HepG2 (cell line): Measurements from ENCODE around the gene IWS1. TPM values are rescaled to one million over a fixed set of nuclear protein-coding genes. Genes with fewer than 3 reads are reported as not detected.

Source experiments
- HOXA7 ChIP-seq: sonication (generic); formaldehyde crosslinking; IDR thresholded peaks from 2 replicates; pipeline ENCODE4 v1.8.1; 2022; ENCODE audit warnings: mild to moderate bottlenecking, missing genetic modification reagents, moderate library complexity
- KDM3A ChIP-seq: IDR thresholded peaks from 2 replicates; pipeline ENCODE4 v1.6.1; 2018; ENCODE audit warnings: low read depth, missing compliant biosample characterization
- SIN3B ChIP-seq: fragments of 150-350 bp; IDR thresholded peaks from 2 replicates; pipeline ENCODE4 v1.6.1; 2014; ENCODE audit warnings: low read length
- SP5 ChIP-seq: IDR thresholded peaks from 2 replicates; pipeline ENCODE4 v1.6.1; 2016; ENCODE audit warnings: low read depth, borderline replicate concordance
- ZBTB8A ChIP-seq: sonication (generic); formaldehyde crosslinking; IDR thresholded peaks from 2 replicates; pipeline ENCODE4 v1.4.0; 2020; ENCODE audit warnings: mild to moderate bottlenecking, low read depth, missing genetic modification reagents, borderline replicate concordance
- ZNF367 ChIP-seq: sonication (generic); formaldehyde crosslinking; IDR thresholded peaks from 2 replicates; pipeline ENCODE4 v1.4.0; 2020; ENCODE audit warnings: missing genetic modification reagents, borderline replicate concordance
- ZNF446 ChIP-seq: sonication (generic); formaldehyde crosslinking; IDR thresholded peaks from 2 replicates; pipeline ENCODE4 v1.5.0; 2020; ENCODE audit warnings: mild to moderate bottlenecking, missing genetic modification reagents
- ZNF781 ChIP-seq: sonication (generic); formaldehyde crosslinking; IDR thresholded peaks from 2 replicates; pipeline ENCODE4 v1.5.1; 2020; ENCODE audit warnings: borderline replicate concordance, mild to moderate bottlenecking, missing genetic modification reagents; ENCODE audit errors: not compliant biosample characterization
- polyA plus RNA-seq, 8 experiments: library from polyadenylated mRNA; depleted of rRNA in 3 of 8; stranded (reverse) in 7 of 8; unstranded in 1 of 8; fragments of >200 nt; fragmentation: Illumina TruSeq in 4 of 8; extraction: Trizol in 4 of 8; gene quantifications; 2 replicates each; pipeline versions ENCODE4 v1.2.1 to v1.2.3, GENCODE V29; 2011 to 2016; ENCODE audit warnings: low read depth in 4 of 8, missing spikeins in 1 of 8, mixed read lengths in 1 of 8; ENCODE audit not compliant: insufficient read depth in 1 of 8
- total RNA-seq, 5 experiments: library from RNA; depleted of rRNA; stranded (reverse); fragments of >200 nt; fragmentation: Illumina TruSeq; extraction: Trizol; gene quantifications; 2 replicates each; pipeline ENCODE4 v1.2.3, GENCODE V29; 2016; ENCODE audit warnings: low read depth in 1 of 5
- TF ChIP-seq, protein P1 (sequence below): sonication (generic); formaldehyde crosslinking; conservative IDR thresholded peaks from 2 replicates; pipeline ENCODE4 v1.4.0; 2020; ENCODE audit warnings: mild to moderate bottlenecking, missing genetic modification reagents, moderate library complexity
- TF ChIP-seq, protein P2 (sequence below): sonication (generic); formaldehyde crosslinking; IDR thresholded peaks from 2 replicates; pipeline ENCODE4 v1.5.0; 2020; ENCODE audit warnings: mild to moderate bottlenecking, missing genetic modification reagents
- TF ChIP-seq, protein P3 (sequence below): sonication (generic); formaldehyde crosslinking; IDR thresholded peaks from 2 replicates; pipeline ENCODE4 v1.4.0; 2020; ENCODE audit warnings: missing genetic modification reagents
- TF ChIP-seq, protein P4 (sequence below): sonication (generic); formaldehyde crosslinking; IDR thresholded peaks from 2 replicates; pipeline ENCODE4 v1.4.0; 2020; ENCODE audit warnings: missing genetic modification reagents
- TF ChIP-seq, protein P5 (sequence below): sonication (generic); formaldehyde crosslinking; IDR thresholded peaks from 2 replicates; pipeline ENCODE4 v1.5.0; 2020; ENCODE audit warnings: mild to moderate bottlenecking, low read depth, missing genetic modification reagents, borderline replicate concordance

Gene IWS1
- total and polyA plus RNA-seq, 2 of the 13 experiments (the other 11 are each of a cell fraction or from before 2014, with no cell fraction given) = 28.9 to 62.3 TPM

DNA sequence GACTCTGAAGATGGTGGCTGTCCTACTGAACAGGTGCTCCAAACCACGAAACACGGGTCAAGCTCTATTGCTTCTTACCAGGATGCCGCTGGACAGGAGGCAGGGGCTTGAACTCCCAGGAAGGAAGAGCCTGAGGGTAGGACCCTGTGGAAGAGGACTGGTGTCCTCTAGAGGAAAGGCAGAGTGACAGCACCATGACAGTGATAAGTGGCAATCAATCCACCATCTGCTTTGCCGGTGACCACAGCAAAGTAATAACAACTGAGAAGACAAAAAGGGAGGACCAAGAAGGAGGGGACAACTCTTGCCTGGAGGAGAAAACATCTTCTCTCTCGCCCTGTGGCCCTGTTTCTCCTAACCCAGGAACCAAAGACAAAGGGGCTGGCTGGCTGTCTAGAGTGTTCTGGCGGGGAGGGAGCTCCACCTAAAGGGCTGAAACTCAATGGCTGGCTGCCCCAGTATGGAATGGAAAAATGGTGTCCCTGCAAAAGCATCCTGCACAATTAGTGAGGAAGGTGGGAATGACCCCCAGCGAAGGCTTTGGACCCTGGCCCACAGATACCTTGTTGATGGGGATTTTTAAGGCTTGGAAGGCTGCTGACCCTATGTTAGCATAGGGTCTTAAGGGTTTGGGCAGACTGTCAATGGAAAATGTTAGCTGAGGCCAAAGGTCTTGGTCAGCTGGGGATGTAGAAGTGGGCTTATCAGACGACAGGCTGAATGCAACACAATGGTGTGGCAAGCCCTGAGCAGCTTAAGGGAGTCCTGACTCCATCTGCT is 72.7 kb downstream of the IWS1 start (continued):
- TF ChIP-seq, protein P1, sequence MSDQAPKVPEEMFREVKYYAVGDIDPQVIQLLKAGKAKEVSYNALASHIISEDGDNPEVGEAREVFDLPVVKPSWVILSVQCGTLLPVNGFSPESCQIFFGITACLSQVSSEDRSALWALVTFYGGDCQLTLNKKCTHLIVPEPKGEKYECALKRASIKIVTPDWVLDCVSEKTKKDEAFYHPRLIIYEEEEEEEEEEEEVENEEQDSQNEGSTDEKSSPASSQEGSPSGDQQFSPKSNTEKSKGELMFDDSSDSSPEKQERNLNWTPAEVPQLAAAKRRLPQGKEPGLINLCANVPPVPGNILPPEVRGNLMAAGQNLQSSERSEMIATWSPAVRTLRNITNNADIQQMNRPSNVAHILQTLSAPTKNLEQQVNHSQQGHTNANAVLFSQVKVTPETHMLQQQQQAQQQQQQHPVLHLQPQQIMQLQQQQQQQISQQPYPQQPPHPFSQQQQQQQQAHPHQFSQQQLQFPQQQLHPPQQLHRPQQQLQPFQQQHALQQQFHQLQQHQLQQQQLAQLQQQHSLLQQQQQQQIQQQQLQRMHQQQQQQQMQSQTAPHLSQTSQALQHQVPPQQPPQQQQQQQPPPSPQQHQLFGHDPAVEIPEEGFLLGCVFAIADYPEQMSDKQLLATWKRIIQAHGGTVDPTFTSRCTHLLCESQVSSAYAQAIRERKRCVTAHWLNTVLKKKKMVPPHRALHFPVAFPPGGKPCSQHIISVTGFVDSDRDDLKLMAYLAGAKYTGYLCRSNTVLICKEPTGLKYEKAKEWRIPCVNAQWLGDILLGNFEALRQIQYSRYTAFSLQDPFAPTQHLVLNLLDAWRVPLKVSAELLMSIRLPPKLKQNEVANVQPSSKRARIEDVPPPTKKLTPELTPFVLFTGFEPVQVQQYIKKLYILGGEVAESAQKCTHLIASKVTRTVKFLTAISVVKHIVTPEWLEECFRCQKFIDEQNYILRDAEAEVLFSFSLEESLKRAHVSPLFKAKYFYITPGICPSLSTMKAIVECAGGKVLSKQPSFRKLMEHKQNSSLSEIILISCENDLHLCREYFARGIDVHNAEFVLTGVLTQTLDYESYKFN (CRISPR knock-in tag) = peak; percentile 70
- TF ChIP-seq SP5 (CRISPR knock-in tag) = 0 out of 2 replicates have a peak, but pooled peaks have one; percentile 25
- TF ChIP-seq KDM3A (CRISPR knock-in tag) = peak; percentile 76; the same call in 1 of the 2 replicates
- no peak for TF ChIP-seq ZNF446 (CRISPR knock-in tag)
- TF ChIP-seq, protein P2, sequence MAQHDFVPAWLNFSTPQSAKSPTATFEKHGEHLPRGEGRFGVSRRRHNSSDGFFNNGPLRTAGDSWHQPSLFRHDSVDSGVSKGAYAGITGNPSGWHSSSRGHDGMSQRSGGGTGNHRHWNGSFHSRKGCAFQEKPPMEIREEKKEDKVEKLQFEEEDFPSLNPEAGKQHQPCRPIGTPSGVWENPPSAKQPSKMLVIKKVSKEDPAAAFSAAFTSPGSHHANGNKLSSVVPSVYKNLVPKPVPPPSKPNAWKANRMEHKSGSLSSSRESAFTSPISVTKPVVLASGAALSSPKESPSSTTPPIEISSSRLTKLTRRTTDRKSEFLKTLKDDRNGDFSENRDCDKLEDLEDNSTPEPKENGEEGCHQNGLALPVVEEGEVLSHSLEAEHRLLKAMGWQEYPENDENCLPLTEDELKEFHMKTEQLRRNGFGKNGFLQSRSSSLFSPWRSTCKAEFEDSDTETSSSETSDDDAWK (CRISPR knock-in tag) = no peak
- TF ChIP-seq, protein P3, sequence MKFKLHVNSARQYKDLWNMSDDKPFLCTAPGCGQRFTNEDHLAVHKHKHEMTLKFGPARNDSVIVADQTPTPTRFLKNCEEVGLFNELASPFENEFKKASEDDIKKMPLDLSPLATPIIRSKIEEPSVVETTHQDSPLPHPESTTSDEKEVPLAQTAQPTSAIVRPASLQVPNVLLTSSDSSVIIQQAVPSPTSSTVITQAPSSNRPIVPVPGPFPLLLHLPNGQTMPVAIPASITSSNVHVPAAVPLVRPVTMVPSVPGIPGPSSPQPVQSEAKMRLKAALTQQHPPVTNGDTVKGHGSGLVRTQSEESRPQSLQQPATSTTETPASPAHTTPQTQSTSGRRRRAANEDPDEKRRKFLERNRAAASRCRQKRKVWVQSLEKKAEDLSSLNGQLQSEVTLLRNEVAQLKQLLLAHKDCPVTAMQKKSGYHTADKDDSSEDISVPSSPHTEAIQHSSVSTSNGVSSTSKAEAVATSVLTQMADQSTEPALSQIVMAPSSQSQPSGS (CRISPR knock-in tag) = no peak
- no peak for TF ChIP-seq HOXA7 (CRISPR knock-in tag)
- TF ChIP-seq ZBTB8A (CRISPR knock-in tag) = no peak
- 0 out of 2 replicates have a peak, but pooled peaks have one; percentile 30 for TF ChIP-seq SIN3B
- TF ChIP-seq, protein P4, sequence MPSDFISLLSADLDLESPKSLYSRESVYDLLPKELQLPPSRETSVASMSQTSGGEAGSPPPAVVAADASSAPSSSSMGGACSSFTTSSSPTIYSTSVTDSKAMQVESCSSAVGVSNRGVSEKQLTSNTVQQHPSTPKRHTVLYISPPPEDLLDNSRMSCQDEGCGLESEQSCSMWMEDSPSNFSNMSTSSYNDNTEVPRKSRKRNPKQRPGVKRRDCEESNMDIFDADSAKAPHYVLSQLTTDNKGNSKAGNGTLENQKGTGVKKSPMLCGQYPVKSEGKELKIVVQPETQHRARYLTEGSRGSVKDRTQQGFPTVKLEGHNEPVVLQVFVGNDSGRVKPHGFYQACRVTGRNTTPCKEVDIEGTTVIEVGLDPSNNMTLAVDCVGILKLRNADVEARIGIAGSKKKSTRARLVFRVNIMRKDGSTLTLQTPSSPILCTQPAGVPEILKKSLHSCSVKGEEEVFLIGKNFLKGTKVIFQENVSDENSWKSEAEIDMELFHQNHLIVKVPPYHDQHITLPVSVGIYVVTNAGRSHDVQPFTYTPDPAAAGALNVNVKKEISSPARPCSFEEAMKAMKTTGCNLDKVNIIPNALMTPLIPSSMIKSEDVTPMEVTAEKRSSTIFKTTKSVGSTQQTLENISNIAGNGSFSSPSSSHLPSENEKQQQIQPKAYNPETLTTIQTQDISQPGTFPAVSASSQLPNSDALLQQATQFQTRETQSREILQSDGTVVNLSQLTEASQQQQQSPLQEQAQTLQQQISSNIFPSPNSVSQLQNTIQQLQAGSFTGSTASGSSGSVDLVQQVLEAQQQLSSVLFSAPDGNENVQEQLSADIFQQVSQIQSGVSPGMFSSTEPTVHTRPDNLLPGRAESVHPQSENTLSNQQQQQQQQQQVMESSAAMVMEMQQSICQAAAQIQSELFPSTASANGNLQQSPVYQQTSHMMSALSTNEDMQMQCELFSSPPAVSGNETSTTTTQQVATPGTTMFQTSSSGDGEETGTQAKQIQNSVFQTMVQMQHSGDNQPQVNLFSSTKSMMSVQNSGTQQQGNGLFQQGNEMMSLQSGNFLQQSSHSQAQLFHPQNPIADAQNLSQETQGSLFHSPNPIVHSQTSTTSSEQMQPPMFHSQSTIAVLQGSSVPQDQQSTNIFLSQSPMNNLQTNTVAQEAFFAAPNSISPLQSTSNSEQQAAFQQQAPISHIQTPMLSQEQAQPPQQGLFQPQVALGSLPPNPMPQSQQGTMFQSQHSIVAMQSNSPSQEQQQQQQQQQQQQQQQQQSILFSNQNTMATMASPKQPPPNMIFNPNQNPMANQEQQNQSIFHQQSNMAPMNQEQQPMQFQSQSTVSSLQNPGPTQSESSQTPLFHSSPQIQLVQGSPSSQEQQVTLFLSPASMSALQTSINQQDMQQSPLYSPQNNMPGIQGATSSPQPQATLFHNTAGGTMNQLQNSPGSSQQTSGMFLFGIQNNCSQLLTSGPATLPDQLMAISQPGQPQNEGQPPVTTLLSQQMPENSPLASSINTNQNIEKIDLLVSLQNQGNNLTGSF (CRISPR knock-in tag) = 0 out of 2 replicates have a peak, but pooled peaks have one; percentile 10
- peak; percentile 54 for TF ChIP-seq ZNF781 (CRISPR knock-in tag)
- TF ChIP-seq, protein P5, sequence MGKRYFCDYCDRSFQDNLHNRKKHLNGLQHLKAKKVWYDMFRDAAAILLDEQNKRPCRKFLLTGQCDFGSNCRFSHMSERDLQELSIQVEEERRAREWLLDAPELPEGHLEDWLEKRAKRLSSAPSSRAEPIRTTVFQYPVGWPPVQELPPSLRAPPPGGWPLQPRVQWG (CRISPR knock-in tag) = no peak
- no peak for TF ChIP-seq ZNF367 (CRISPR knock-in tag)
